ENCODE measurements around the gene UBASH3A. TPM values are rescaled to one million over a fixed set of nuclear protein-coding genes. Genes with fewer than 3 reads are reported as not detected.

The UBASH3A gene
- total RNA-seq, 1 experiment from 2014 or later, result not detected

- DNase-seq (ENCODE audit: low read depth), result no peak
Observed at GRCh38 chr21:42448686-42449085, 45.0 kb downstream of the UBASH3A start.

GRCh38 chr21:42451941-42452340 is 48.2 kb downstream of the UBASH3A start:
- DNase-seq (ENCODE audit: low read depth), result no peak

GRCh38 chr21:42452401-42453223 is 48.9 kb downstream of the UBASH3A start:
- DNase-seq (ENCODE audit: low read depth), result no peak

- DNase-seq (ENCODE audit: low read depth), result no peak
Observed at GRCh38 chr21:42453224-42453985, 49.7 kb downstream of the UBASH3A start.

GRCh38 chr21:42453986-42454570 is 50.4 kb downstream of the UBASH3A start:
- DNase-seq (ENCODE audit: low read depth), result no peak

GRCh38 chr21:42454786-42455185 is 51.1 kb downstream of the UBASH3A start:
- DNase-seq (ENCODE audit: low read depth), result no peak

GRCh38 chr21:42455196-42455595 is 51.5 kb downstream of the UBASH3A start:
- no peak for DNase-seq (ENCODE audit: low read depth)

GRCh38 chr21:42455754-42456440 is 52.2 kb downstream of the UBASH3A start:
- DNase-seq (ENCODE audit: low read depth), result no peak

GRCh38 chr21:42456457-42456856 is 52.8 kb downstream of the UBASH3A start:
- peak; percentile 57 for DNase-seq (ENCODE audit: low read depth)

- no peak for DNase-seq (ENCODE audit: low read depth)
Observed at GRCh38 chr21:42459082-42459460, 55.4 kb downstream of the UBASH3A start.

- DNase-seq (ENCODE audit: low read depth), result no peak
Observed at GRCh38 chr21:42459546-42460215, 56.0 kb downstream of the UBASH3A start.

GRCh38 chr21:42460391-42461184 is 56.9 kb downstream of the UBASH3A start:
- no peak for DNase-seq (ENCODE audit: low read depth)

GRCh38 chr21:42461185-42461520 is 57.5 kb downstream of the UBASH3A start:
- DNase-seq (ENCODE audit: low read depth), result no peak

GRCh38 chr21:42461881-42462877 is 58.5 kb downstream of the UBASH3A start:
- no peak for DNase-seq (ENCODE audit: low read depth)

- DNase-seq (ENCODE audit: low read depth), result peak; percentile 70
Observed at GRCh38 chr21:42463861-42464515, 60.3 kb downstream of the UBASH3A start.

- peak; percentile 51 for DNase-seq (ENCODE audit: low read depth)
Observed at GRCh38 chr21:42465008-42465802, 61.5 kb downstream of the UBASH3A start.

GRCh38 chr21:42465803-42466127 is 62.1 kb downstream of the UBASH3A start:
- DNase-seq (ENCODE audit: low read depth), result no peak

GRCh38 chr21:42466700-42467099 is 63.0 kb downstream of the UBASH3A start:
- no peak for DNase-seq (ENCODE audit: low read depth)

Data from Daoy (cell line).